Activated CD4-positive, alpha-beta T cell treated with anti-CD3 and anti-CD28 coated beads, Interleukin-2, amount 50 U/mL, for 48 hours (primary cell): Measurements from ENCODE around the gene XRN2.

Experiments
- DNase-seq, 2 experiments: peaks; one replicate each; pipeline ENCODE4 v3.0.0-alpha.2; 2020

The XRN2 gene

GRCh38 chr20:21436205-21436604 lies 133.1 kb downstream of the XRN2 start:
- DNase-seq, result no peak

- DNase-seq, result no peak
Observed at GRCh38 chr20:21437248-21437647, 134.1 kb downstream of the XRN2 start.

GRCh38 chr20:21437816-21438215 lies 134.7 kb downstream of the XRN2 start:
- DNase-seq, result no peak
